H9 (cell line): ENCODE data around the gene OR5AN1. TPM values are rescaled to one million over a fixed set of nuclear protein-coding genes. Genes with fewer than 3 reads are reported as not detected.

Experiments
- DNase-seq: peaks from one replicate; pipeline ENCODE4 v3.0.0-alpha.2; 2017
- H2AFZ ChIP-seq: one replicate; pipeline ENCODE4 v1.6.1; 2013; ENCODE audit warnings: mild to moderate bottlenecking, low read length, control low read depth, moderate library complexity
- H2AK5ac ChIP-seq: 2 replicates; pipeline ENCODE4 v1.6.1; 2013; ENCODE audit warnings: low read length, control low read depth, mixed read lengths; ENCODE audit not compliant: insufficient read length
- H2BK120ac ChIP-seq: one replicate; pipeline ENCODE4 v1.6.1; 2013; ENCODE audit warnings: low read depth, mild to moderate bottlenecking, low read length, control low read depth, inconsistent platforms; ENCODE audit not compliant: poor library complexity, severe bottlenecking
- H2BK12ac ChIP-seq: 2 replicates; pipeline ENCODE4 v1.6.1; 2013; ENCODE audit warnings: low read length, control low read depth, mixed read lengths, low read depth; ENCODE audit not compliant: insufficient read length
- H2BK15ac ChIP-seq: 2 replicates; pipeline ENCODE4 v1.6.1; 2013; ENCODE audit warnings: low read depth, low read length, control low read depth
- H2BK20ac ChIP-seq: one replicate; pipeline ENCODE4 v1.6.1; 2013; ENCODE audit warnings: low read depth, mild to moderate bottlenecking, low read length, control low read depth, inconsistent platforms; ENCODE audit not compliant: poor library complexity, severe bottlenecking
- H2BK5ac ChIP-seq: 2 replicates; pipeline ENCODE4 v1.6.1; 2013; ENCODE audit warnings: low read length, control low read depth, mixed read lengths; ENCODE audit not compliant: insufficient read length
- H3K14ac ChIP-seq: 2 replicates; pipeline ENCODE4 v1.6.1; 2013; ENCODE audit warnings: low read length, control low read depth; ENCODE audit not compliant: insufficient read depth
- H3K18ac ChIP-seq: 2 replicates; pipeline ENCODE4 v1.6.1; 2013; ENCODE audit warnings: low read depth, mild to moderate bottlenecking, mixed read lengths, low read length, control low read depth; ENCODE audit not compliant: insufficient read length
- H3K23ac ChIP-seq: 2 replicates; pipeline ENCODE4 v1.6.1; 2013; ENCODE audit warnings: low read length, control low read depth, mixed read lengths, low read depth; ENCODE audit not compliant: insufficient read length
- H3K23me2 ChIP-seq: 2 replicates; pipeline ENCODE4 v1.6.1; 2013; ENCODE audit warnings: low read depth, mild to moderate bottlenecking, mixed read lengths, low read length, control low read depth; ENCODE audit not compliant: insufficient read length, poor library complexity, severe bottlenecking
- H3K27ac ChIP-seq: 2 replicates; pipeline ENCODE4 v1.5.1; 2013; ENCODE audit warnings: low read length, control low read depth, mixed read lengths, low read depth; ENCODE audit not compliant: insufficient read length
- H3K27me3 ChIP-seq: 2 replicates; pipeline ENCODE4 v1.6.1; 2013; ENCODE audit warnings: low read length, control low read depth, inconsistent platforms; ENCODE audit not compliant: insufficient read depth
- H3K4ac ChIP-seq: 2 replicates; pipeline ENCODE4 v1.6.1; 2013; ENCODE audit warnings: low read depth, mild to moderate bottlenecking, control low read depth, inconsistent platforms, low read length, moderate library complexity
- H3K4me1 ChIP-seq: 2 replicates; pipeline ENCODE4 v1.6.1; 2013; ENCODE audit warnings: low read length, control low read depth, inconsistent platforms; ENCODE audit not compliant: insufficient read depth
- H3K4me2 ChIP-seq: 2 replicates; pipeline ENCODE4 v1.6.1; 2013; ENCODE audit warnings: low read length, control low read depth, mixed read lengths; ENCODE audit not compliant: insufficient read length, insufficient read depth
- H3K56ac ChIP-seq: 2 replicates; pipeline ENCODE4 v1.6.1; 2013; ENCODE audit warnings: low read depth, mild to moderate bottlenecking, mixed read lengths, low read length, control low read depth; ENCODE audit not compliant: insufficient read length
- H3K79me1 ChIP-seq: 2 replicates; pipeline ENCODE4 v1.6.1; 2013; ENCODE audit warnings: low read depth, mild to moderate bottlenecking, moderate library complexity, low read length, control low read depth, inconsistent platforms; ENCODE audit not compliant: insufficient read depth, poor library complexity, severe bottlenecking
- H3K79me2 ChIP-seq: 2 replicates; pipeline ENCODE4 v1.6.1; 2013; ENCODE audit warnings: low read length, control low read depth, inconsistent platforms; ENCODE audit not compliant: insufficient read depth
- H3K9ac ChIP-seq: 2 replicates; pipeline ENCODE4 v1.6.1; 2013; ENCODE audit warnings: low read length, control low read depth, mixed read lengths; ENCODE audit not compliant: insufficient read length; ENCODE audit errors: extremely low read depth
- H3K9me3 ChIP-seq: one replicate; pipeline ENCODE4 v1.6.1; 2013; ENCODE audit warnings: low read depth, low read length, inconsistent platforms; ENCODE audit not compliant: control insufficient read depth
- H3T11ph ChIP-seq: one replicate; pipeline ENCODE4 v1.6.1; 2013; ENCODE audit warnings: mild to moderate bottlenecking, low read length, control low read depth, inconsistent platforms
- H4K20me1 ChIP-seq: one replicate; pipeline ENCODE4 v1.6.1; 2013; ENCODE audit not compliant: control insufficient read depth, insufficient read length, insufficient read depth
- H4K5ac ChIP-seq: 2 replicates; pipeline ENCODE4 v1.6.1; 2013; ENCODE audit warnings: low read depth, mild to moderate bottlenecking, mixed read lengths, low read length, control low read depth; ENCODE audit not compliant: insufficient read length
- H4K8ac ChIP-seq: replicated peaks from 2 replicates; pipeline ENCODE4 v1.6.1; 2013; ENCODE audit warnings: low read length, control low read depth, mixed read lengths, low read depth; ENCODE audit not compliant: insufficient read length
- H4K91ac ChIP-seq: 2 replicates; pipeline ENCODE4 v1.6.1; 2013; ENCODE audit warnings: low read depth, mild to moderate bottlenecking, moderate library complexity, mixed read lengths, low read length, control low read depth; ENCODE audit not compliant: insufficient read length
- H3K27ac Mint-ChIP-seq, 3 experiments: 2 replicates in 2 of 3; 3 replicates in 1 of 3; pipeline ENCODE4 v1.8.0; 2020 to 2021; ENCODE audit warnings: mixed read lengths in 3 of 3, mild to moderate bottlenecking in 1 of 3, moderate library complexity in 1 of 3
- H3K27me3 Mint-ChIP-seq: 2 replicates; pipeline ENCODE4 v1.8.0; 2021; ENCODE audit warnings: low read depth, mild to moderate bottlenecking, moderate library complexity, mixed read lengths
- H3K36me3 Mint-ChIP-seq, 3 experiments: 2 replicates in 2 of 3; 3 replicates in 1 of 3; pipeline ENCODE4 v1.8.0; 2020 to 2021; ENCODE audit warnings: low read depth in 3 of 3, mixed read lengths in 3 of 3; ENCODE audit not compliant: insufficient read depth in 1 of 3
- H3K4me1 Mint-ChIP-seq, 2 experiments: 2 replicates each; pipeline ENCODE4 v1.8.0; 2020; ENCODE audit warnings: mixed read lengths in 2 of 2
- H3K4me3 Mint-ChIP-seq, 2 experiments: 2 replicates in 1 of 2; 3 replicates in 1 of 2; pipeline ENCODE4 v1.8.0; 2020 to 2021; ENCODE audit warnings: mild to moderate bottlenecking in 2 of 2, mixed read lengths in 2 of 2, moderate library complexity in 1 of 2
- H3K9me3 Mint-ChIP-seq, 2 experiments: 2 replicates in 1 of 2; 3 replicates in 1 of 2; pipeline ENCODE4 v1.8.0; 2020; ENCODE audit warnings: mild to moderate bottlenecking in 2 of 2, mixed read lengths in 2 of 2, moderate library complexity in 1 of 2
- WGBS: extraction: QIAGEN DNeasy Blood & Tissue Kit; methylation state at CpG from one replicate; pipeline ENCODE4 v1.1.7; 2013; ENCODE audit warnings: missing lambda C conversion rate, low lambda C conversion rate, mixed read lengths; ENCODE audit not compliant: insufficient read length; ENCODE audit errors: extremely low coverage; 5-methylcytosine and 5-hydroxymethylcytosine counted together
- total RNA-seq: library from RNA; stranded (reverse); gene quantifications from 2 replicates; pipeline ENCODE4 v1.2.1, GENCODE V29; 2021
- TF ChIP-seq, protein P1 (sequence below): fragments of 200-600 bp; sonication (generic); conservative IDR thresholded peaks from 3 replicates; pipeline ENCODE4 v1.8.0; 2021; ENCODE audit warnings: antibody characterized with exemption, mild to moderate bottlenecking

OR5AN1 gene
- total RNA-seq, 1 experiment from 2014 or later: not detected

DNA sequence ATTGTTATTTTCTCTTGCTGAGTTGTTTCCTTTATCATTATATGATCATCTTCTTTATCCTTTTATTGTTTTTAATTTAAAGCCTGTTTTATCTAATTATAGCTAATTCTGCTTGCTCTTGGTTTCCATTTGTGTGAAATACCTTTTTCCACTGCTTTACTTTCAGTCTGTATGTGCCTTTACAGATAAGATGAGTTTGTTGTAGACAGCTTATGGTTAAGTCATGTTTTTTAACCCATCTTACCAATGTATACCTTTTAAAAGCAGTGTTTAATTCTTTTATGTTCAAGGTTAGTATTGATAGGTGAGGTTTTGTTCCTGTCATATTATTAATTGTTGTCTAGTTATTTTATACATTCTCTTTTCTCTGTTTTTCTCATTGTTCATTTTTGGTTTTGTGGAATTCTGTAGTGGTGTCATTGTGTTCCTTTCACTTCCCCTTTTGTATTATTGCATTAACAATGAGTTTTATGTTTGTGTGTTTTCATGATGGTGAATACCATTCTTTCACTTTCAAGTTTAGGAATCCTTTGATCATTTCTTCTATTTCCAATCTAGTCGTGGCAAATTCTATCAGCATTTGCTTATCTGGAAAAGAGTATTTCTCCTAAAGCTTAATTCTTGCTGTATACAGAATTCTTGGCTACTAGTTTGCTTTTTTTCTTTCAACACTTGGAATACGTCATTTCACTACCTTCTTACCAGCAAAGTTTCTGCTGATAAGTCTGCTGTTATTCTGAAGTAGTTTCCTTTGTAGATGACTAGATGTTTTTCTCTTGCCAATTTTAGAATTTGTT, 21.8 kb downstream of the OR5AN1 start:
- Mint-ChIP-seq H3K27me3 (no peaks in the 10 kb centered on the region; the same call in 1 of the 2 replicates), H3K4me1 (no peaks in the 10 kb centered on the region), H3K27ac (no peak overlapping the region), H3K36me3 (peaks cover 0 to 8% (median 4%) of the 10 kb centered on the region in 3 experiments; a peak in 3 of 7 replicates), H3K9me3 (peaks cover 23 to 36% of the 10 kb centered on the region in 2 experiments), H3K4me3 (no peak overlapping the region)
- DNase-seq: no peak
- Histone ChIP-seq H3K79me1 (no peaks in the 10 kb centered on the region), H4K8ac (no peak overlapping the region), H3K4ac (no peak overlapping the region), H3K4me2 (no peak overlapping the region), H3K9me3 (no peaks in the 10 kb centered on the region), H3K79me2 (no peaks in the 10 kb centered on the region), H4K20me1 (no peaks in the 10 kb centered on the region), H2BK15ac (no peak overlapping the region), H2BK20ac (no peak overlapping the region), H2BK120ac (no peak overlapping the region), H2AK5ac (no peak overlapping the region), H3T11ph (no peak overlapping the region), H3K23ac (no peak overlapping the region), H3K4me1 (no peaks in the 10 kb centered on the region), H2BK5ac (no peak overlapping the region), H2AFZ (no peak overlapping the region), H3K56ac (no peak overlapping the region), H3K18ac (no peak overlapping the region), H3K14ac (no peak overlapping the region), H3K27me3 (no peaks in the 10 kb centered on the region), H3K9ac (no peak overlapping the region), H3K27ac (no peak overlapping the region), H4K91ac (no peak overlapping the region), H2BK12ac (no peak overlapping the region), H4K5ac (no peak overlapping the region), H3K23me2 (no peaks in the 10 kb centered on the region)
- WGBS: no CpG with 5 or more reads among the region's 2 CpGs
- TF ChIP-seq, protein P1, sequence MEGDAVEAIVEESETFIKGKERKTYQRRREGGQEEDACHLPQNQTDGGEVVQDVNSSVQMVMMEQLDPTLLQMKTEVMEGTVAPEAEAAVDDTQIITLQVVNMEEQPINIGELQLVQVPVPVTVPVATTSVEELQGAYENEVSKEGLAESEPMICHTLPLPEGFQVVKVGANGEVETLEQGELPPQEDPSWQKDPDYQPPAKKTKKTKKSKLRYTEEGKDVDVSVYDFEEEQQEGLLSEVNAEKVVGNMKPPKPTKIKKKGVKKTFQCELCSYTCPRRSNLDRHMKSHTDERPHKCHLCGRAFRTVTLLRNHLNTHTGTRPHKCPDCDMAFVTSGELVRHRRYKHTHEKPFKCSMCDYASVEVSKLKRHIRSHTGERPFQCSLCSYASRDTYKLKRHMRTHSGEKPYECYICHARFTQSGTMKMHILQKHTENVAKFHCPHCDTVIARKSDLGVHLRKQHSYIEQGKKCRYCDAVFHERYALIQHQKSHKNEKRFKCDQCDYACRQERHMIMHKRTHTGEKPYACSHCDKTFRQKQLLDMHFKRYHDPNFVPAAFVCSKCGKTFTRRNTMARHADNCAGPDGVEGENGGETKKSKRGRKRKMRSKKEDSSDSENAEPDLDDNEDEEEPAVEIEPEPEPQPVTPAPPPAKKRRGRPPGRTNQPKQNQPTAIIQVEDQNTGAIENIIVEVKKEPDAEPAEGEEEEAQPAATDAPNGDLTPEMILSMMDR: no peak
